ENCODE data around the gene CDK5RAP3.

DNA sequence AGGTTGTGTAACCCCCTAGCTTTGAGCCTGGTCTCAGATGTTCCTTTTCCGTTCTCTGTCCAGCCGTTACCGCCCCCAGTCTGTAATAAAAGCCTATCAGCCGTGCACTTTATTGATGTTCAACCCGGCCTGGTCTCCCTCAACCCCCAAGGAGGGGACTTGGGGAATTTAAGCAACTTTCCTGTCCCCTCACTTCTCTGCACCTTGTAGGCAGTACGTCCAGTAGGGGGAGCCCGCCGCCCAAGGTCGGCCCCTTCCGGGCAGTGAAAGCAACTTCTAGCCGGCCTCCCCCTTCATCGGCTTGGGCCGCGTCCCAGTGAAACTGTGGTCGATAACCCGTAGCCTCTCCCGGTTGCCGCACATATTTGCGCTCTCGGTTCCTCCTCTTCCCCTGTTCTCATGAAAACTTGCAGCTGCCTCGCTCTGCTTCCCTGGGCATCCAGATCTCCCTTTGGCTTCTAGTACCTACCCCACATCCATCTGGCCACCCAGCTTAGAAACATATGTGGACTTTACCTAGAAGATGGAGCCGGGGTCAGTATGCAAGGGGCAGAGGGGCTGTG is 21.6 kb upstream of the CDK5RAP3 start:
- no peak for TF ChIP-seq POLR2AphosphoS5 (IDR thresholded peaks at IDR 0.05; ENCODE audit: low read depth, low read length)
- TF ChIP-seq SIN3A (IDR thresholded peaks at IDR 0.05; ENCODE audit: borderline replicate concordance, insufficient read depth, low read length): no peak
- TF ChIP-seq, protein P1, sequence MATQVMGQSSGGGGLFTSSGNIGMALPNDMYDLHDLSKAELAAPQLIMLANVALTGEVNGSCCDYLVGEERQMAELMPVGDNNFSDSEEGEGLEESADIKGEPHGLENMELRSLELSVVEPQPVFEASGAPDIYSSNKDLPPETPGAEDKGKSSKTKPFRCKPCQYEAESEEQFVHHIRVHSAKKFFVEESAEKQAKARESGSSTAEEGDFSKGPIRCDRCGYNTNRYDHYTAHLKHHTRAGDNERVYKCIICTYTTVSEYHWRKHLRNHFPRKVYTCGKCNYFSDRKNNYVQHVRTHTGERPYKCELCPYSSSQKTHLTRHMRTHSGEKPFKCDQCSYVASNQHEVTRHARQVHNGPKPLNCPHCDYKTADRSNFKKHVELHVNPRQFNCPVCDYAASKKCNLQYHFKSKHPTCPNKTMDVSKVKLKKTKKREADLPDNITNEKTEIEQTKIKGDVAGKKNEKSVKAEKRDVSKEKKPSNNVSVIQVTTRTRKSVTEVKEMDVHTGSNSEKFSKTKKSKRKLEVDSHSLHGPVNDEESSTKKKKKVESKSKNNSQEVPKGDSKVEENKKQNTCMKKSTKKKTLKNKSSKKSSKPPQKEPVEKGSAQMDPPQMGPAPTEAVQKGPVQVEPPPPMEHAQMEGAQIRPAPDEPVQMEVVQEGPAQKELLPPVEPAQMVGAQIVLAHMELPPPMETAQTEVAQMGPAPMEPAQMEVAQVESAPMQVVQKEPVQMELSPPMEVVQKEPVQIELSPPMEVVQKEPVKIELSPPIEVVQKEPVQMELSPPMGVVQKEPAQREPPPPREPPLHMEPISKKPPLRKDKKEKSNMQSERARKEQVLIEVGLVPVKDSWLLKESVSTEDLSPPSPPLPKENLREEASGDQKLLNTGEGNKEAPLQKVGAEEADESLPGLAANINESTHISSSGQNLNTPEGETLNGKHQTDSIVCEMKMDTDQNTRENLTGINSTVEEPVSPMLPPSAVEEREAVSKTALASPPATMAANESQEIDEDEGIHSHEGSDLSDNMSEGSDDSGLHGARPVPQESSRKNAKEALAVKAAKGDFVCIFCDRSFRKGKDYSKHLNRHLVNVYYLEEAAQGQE (IDR thresholded peaks at IDR 0.05; ENCODE audit: insufficient read depth in 1 of 2, low read depth in 2 of 2, low read length in 2 of 2): no peak
